MM.1S (cell line): ENCODE results near the gene MAGI2.

Source experiments
- EZH2phosphoT487 ChIP-seq: fragments of 300-600 bp; sonication (generic); IDR thresholded peaks from 2 replicates; pipeline ENCODE4 v1.6.1; 2018; ENCODE audit warnings: antibody characterized with exemption, low read length
- TF ChIP-seq, protein P1 (sequence below): fragments of 300-600 bp; sonication (generic); IDR thresholded peaks from 2 replicates; pipeline ENCODE4 v1.5.1; 2016; ENCODE audit warnings: antibody characterized with exemption, low read length, mixed read lengths

DNA sequence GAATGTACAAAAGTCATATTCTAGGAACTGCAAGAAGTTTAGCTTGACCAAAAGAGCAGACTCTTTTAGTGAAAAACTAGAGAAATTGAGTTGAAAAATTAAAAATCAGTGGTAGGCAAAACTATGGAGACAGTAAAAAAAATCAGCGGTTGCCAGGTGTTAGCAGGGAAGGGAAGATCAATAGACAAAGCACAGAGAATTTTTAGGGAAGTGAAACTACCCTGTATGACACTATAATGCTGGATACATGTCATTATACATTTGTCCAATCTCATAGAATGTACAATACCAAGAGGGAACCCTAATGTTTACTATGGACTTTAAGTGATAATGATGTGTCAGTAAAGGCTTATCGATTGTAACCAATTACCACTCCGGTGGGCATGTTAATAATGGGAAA lies 761.9 kb downstream of the MAGI2 start:
- TF ChIP-seq, protein P1, sequence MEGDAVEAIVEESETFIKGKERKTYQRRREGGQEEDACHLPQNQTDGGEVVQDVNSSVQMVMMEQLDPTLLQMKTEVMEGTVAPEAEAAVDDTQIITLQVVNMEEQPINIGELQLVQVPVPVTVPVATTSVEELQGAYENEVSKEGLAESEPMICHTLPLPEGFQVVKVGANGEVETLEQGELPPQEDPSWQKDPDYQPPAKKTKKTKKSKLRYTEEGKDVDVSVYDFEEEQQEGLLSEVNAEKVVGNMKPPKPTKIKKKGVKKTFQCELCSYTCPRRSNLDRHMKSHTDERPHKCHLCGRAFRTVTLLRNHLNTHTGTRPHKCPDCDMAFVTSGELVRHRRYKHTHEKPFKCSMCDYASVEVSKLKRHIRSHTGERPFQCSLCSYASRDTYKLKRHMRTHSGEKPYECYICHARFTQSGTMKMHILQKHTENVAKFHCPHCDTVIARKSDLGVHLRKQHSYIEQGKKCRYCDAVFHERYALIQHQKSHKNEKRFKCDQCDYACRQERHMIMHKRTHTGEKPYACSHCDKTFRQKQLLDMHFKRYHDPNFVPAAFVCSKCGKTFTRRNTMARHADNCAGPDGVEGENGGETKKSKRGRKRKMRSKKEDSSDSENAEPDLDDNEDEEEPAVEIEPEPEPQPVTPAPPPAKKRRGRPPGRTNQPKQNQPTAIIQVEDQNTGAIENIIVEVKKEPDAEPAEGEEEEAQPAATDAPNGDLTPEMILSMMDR = no peak
- TF ChIP-seq EZH2phosphoT487 = no peak
